Measurements from ENCODE around the gene MREG. TPM values are rescaled to one million over a fixed set of nuclear protein-coding genes. Genes with fewer than 3 reads are reported as not detected.
"Not testable (repeated sequence)": the region's sequence is repeated elsewhere in the genome, so short reads cannot be mapped to it uniquely, and the experiment has no call there.

MREG gene
- total RNA-seq, 1 donor from 2014 or later: 1.8 TPM

GRCh38 chr2:215966274-215966673 lies 47.1 kb downstream of the MREG start:
- no peak overlapping the region for H3K27ac Mint-ChIP-seq (ENCODE audit: unreplicated experiment)
- no peaks in the 10 kb centered on the region for H3K9me3 Mint-ChIP-seq (ENCODE audit: low read depth)
- H3K27me3 Mint-ChIP-seq (ENCODE audit: low read depth): no peaks in the 10 kb centered on the region
- no peak for TF ChIP-seq CTCF (IDR thresholded peaks at IDR 0.05)
- no peak for DNase-seq (ENCODE audit: low spot score)
- H3K36me3 Mint-ChIP-seq (ENCODE audit: low read depth): no peaks in the 10 kb centered on the region
- no peak overlapping the region for H3K4me3 Mint-ChIP-seq (ENCODE audit: unreplicated experiment)
- peaks cover 39% of the 10 kb centered on the region for H3K4me1 Mint-ChIP-seq (ENCODE audit: low read depth)

- no peaks in the 10 kb centered on the region for H3K36me3 Mint-ChIP-seq (ENCODE audit: low read depth)
- H3K4me3 Mint-ChIP-seq (ENCODE audit: unreplicated experiment): no peak overlapping the region
- no peak overlapping the region for H3K27ac Mint-ChIP-seq (ENCODE audit: unreplicated experiment)
These were observed 47.7 kb downstream of the MREG start for GRCh38 chr2:215965532-215966165.

GRCh38 chr2:215961981-215962380 lies 51.4 kb downstream of the MREG start:
- no peak overlapping the region for H3K27ac Mint-ChIP-seq (ENCODE audit: unreplicated experiment)
- H3K36me3 Mint-ChIP-seq (ENCODE audit: low read depth): peaks cover 2% of the 10 kb centered on the region
- H3K4me1 Mint-ChIP-seq (ENCODE audit: low read depth): peaks cover 30% of the 10 kb centered on the region
- no peak overlapping the region for H3K4me3 Mint-ChIP-seq (ENCODE audit: unreplicated experiment)
- no peaks in the 10 kb centered on the region for H3K27me3 Mint-ChIP-seq (ENCODE audit: low read depth)
- no peaks in the 10 kb centered on the region for H3K9me3 Mint-ChIP-seq (ENCODE audit: low read depth)
- no peak for DNase-seq (ENCODE audit: low spot score)
- no peak for TF ChIP-seq CTCF (IDR thresholded peaks at IDR 0.05)

More at GRCh38 chr2:215965532-215966165, 47.7 kb downstream of the MREG start:
- no peak for TF ChIP-seq CTCF (IDR thresholded peaks at IDR 0.05)
- Mint-ChIP-seq H3K4me1 (ENCODE audit: low read depth) (peaks cover 39% of the 10 kb centered on the region), H3K9me3 (ENCODE audit: low read depth) (no peaks in the 10 kb centered on the region), H3K27me3 (ENCODE audit: low read depth) (no peaks in the 10 kb centered on the region)
- no peak for DNase-seq (ENCODE audit: low spot score)

GRCh38 chr2:215958257-215958656 lies 55.1 kb downstream of the MREG start:
- H3K36me3 Mint-ChIP-seq (ENCODE audit: low read depth): peaks cover 2% of the 10 kb centered on the region
- no peak overlapping the region for H3K27ac Mint-ChIP-seq (ENCODE audit: unreplicated experiment)
- H3K4me3 Mint-ChIP-seq (ENCODE audit: unreplicated experiment): no peak overlapping the region
- no peaks in the 10 kb centered on the region for H3K27me3 Mint-ChIP-seq (ENCODE audit: low read depth)
- no peaks in the 10 kb centered on the region for H3K9me3 Mint-ChIP-seq (ENCODE audit: low read depth)
- no peak for DNase-seq (ENCODE audit: low spot score)
- H3K4me1 Mint-ChIP-seq (ENCODE audit: low read depth): peaks cover 17% of the 10 kb centered on the region
- TF ChIP-seq CTCF (IDR thresholded peaks at IDR 0.05): no peak

GRCh38 chr2:215957354-215958122 lies 55.8 kb downstream of the MREG start:
- peaks cover 16% of the 10 kb centered on the region for H3K4me1 Mint-ChIP-seq (ENCODE audit: low read depth)
- H3K36me3 Mint-ChIP-seq (ENCODE audit: low read depth); H3K27ac Mint-ChIP-seq (ENCODE audit: unreplicated experiment); DNase-seq (ENCODE audit: low spot score); H3K9me3 Mint-ChIP-seq (ENCODE audit: low read depth); H3K4me3 Mint-ChIP-seq (ENCODE audit: unreplicated experiment); H3K27me3 Mint-ChIP-seq (ENCODE audit: low read depth): not testable (repeated sequence)
